Iris pigment epithelial cell (primary cell): ENCODE results near the gene RAP1GAP2.
"Not testable (repeated sequence)": the region's sequence is repeated elsewhere in the genome, so short reads cannot be mapped to it uniquely, and the experiment has no call there.

ENCODE experiments used
- DNase-seq: peaks from one replicate; pipeline ENCODE4 v3.0.0-alpha.2; 2011; ENCODE audit warnings: low read depth

The RAP1GAP2 gene

DNA sequence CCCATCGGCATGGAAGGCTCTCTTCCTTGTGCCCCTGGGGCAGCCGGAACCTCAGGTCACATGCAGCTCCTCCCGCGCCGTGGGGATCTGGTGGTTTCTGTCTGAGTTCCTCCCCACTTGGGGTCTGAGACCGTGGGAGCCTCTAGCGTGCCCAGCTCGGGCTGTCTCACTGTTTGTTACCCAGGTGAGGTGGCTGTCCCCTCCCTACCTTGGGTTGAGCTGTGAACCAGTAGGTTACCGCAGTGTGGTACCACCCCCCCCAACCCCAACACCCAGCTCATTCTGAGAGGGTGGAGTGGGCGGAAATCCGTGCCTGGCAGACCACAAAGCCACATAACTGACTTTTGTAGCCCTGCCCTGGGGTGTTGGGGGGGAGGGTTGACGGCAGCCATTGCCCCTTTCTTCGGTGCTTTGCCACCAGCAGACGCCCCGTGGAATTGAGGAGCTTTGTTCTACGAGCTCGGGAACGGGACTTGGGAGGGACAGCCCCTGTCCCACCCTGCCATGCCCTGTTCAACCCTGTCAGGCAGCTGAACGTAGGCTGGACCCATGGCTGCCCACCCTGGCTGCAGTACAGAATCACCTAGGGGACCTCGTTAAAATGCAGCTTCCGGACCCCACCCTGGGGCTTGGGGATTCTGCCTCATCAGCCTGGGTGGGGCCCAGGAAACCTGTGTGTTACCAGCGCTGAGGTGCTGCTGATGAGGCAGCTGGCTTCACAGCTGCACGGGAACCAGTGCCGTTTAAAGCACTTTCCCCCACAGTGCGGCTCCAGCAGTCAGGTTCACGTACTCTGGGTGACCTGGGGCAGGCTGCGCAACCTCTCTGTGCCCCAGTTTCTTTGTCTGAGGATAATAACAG, 18.5 kb downstream of the RAP1GAP2 start:
- no peak for DNase-seq

DNA sequence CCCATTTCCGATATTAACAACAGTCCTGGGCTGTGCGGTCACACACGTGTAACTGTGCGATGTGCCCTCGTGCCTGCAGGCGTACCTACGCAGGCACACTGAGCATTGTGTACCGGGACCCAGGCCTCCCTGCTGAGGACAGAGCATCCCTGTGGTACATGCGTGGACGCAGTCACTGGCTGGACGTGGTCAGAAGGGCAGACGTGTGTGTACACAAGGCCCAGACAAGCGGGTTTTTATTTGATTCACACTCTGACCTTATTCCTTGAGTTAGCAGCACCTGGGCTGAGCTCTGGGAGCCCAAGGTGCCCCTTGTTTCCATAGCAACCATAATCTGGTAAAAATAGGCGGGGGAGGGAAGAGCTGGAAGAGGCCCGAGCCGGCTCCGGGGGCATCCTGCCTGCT, 19.5 kb downstream of the RAP1GAP2 start:
- no peak for DNase-seq

DNA sequence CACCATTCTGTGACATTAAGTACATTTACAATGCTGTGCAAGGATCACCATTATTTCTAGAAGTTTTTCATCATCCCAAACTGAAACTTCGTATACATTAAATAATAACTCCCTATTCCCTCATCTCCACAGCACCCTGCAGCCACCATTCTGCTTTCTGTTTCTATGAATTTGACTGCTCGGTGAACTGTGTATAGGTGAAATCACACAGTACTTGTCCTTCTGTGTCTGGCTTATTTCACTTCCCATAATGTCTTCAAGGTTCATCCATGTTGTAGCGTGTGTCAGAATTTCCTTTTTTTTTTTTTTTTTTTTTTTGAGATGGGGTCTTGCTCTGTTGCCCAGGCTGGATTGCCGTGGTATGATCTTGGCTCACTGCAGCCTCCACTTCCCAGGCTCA, 20.4 kb downstream of the RAP1GAP2 start:
- no peak for DNase-seq

DNA sequence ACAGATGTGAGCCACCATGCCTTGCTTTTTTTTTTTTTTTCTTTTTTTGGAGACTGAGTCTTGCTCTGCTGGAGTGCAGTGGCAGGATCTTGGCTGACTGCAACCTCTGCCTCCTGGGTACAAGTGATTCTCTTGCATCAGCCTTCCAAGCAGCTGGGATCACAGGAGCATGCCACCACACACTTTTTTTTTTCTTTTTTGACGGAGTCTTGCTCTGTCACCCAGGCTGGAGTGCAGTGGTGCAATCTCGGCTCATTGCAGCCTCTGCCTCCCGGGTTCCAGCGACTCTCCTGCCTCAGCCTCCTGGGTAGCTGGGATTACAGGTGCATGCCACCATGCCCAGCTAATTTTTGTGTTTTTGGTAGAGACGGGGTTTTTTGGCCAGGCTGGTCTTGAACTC, 23.1 kb downstream of the RAP1GAP2 start:
- DNase-seq = not testable (repeated sequence)

DNA sequence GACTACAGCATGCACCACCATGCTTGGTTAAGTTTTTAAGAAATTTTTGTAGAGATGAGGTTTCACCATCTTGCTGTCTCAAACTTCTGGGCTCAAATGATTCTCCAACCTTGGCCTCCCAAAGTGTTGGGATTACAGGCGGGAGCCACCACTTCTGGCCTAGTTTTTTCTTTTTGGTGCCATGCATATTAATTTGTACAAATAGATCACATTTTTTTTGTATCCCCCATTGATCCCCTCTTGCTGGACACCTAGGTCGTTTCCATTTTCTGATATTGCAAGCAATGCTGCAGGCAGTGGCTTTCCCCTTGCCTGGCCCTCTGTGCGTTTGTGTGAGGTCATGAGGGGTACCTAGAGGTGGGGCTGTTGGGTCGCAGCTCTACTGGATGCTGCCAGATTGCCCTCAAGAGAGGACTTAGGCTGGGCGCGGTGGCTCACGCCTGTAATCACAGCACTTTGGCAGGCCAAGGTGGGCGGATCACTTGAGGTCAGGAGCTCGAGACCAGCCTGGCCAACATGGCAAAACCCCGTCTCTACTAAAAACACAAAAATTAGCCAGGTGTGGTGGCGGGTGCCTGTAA, 23.8 kb downstream of the RAP1GAP2 start:
- DNase-seq = no peak

DNA sequence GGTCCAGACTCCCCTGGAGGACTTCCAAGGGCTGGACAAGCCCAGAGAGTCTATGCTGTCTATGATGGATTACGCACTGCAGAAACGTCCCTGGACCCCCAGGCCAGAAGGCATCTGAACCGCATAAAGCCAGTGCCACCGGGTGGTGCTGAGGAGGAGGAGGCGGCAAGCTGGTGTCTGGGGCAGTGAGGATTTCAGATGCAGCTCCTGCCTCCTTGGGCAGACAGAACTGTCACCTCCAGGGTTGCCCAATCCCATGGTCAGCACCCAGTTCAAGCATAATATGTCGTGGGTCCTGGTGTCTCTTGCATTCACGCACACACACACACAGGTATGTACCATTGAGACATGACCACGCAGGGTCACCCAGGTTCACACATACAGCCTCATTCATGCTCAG, 25.6 kb downstream of the RAP1GAP2 start:
- DNase-seq = no peak

DNA sequence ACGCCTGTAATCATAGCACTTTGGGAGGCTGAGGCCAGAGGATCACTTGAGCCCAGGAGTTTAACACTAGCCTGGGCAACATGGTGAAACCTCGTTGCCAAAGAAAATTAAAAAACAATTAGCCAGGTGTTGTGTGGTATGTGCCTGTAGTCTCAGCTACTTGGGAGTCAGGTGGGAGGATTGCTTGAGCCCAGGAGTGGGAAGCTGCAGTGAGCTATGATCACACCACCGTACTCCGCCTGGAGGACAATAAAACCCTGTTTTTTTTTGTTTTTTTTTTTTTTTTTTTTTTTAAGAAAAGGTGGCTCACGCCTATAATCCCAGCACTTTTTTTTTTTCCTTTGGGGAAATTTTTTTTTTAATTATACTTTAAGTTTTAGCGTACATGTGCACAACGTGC, 26.1 kb downstream of the RAP1GAP2 start:
- DNase-seq = no peak

DNA sequence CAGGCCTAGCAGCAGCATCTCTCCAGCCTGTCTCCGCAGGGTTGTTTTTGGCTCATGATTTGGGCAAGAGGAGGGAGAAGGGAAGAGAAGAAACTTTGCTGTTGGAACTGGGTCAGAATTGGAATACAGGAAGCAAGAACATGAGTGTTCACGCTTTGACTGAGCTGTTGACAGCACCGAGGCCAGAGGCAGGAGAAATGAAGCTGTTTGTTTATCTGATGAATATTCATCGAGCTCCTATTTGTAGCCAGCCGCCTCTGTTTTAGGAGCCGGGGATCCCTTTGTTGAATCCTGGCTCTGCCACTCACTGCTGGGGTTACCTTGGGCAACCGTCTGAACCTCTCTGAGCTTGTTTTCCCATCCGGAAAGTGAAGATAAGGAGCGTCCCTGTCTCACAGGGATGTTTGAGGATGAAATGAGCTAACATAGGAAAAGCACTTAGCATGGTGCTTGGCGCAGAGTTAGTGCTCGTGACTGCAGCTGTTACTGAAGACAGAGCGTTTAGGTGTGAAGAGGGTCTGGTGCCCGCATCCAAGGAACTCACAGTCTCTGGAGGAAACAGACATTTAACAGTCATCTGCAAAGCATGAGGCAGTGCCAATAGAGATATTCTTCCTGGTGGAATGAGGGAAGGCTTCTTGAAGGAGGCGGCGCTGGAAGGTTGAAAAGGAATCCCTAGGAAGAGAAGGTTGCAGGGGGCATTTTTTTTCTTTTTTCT, 29.2 kb downstream of the RAP1GAP2 start:
- DNase-seq = no peak

DNA sequence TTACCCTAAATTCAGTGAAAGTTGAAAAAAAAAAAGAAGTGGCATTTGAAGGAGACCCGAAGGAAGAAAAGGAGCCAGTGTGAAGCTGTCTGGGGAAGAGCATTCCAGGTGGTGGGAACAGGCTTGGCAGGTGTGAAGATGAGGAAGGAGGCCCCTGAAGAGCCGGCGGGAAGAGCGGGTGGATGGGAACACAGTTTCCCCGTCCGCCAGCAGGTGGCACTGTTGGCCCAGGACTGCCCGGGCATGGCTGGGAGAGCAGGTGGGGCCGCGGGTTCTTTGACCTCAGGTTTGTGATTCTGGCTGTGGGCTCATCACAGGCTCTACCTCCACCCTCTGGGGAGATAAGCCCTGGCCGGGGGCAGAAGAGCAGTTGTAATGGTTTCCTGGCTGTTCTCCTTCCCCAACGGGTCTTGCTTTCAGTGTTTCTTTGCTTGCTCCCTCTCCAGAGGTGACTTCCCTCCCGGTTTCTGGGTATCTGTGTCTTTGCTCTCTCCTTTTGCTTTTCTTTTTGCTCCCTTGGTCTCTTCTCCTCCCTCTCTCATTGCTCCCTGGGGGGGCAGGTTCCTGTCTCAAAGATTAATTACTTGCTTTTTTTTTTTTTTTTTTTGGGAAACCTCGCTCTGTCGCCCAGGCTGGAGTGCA, 32.3 kb downstream of the RAP1GAP2 start:
- DNase-seq = peak; percentile 17

DNA sequence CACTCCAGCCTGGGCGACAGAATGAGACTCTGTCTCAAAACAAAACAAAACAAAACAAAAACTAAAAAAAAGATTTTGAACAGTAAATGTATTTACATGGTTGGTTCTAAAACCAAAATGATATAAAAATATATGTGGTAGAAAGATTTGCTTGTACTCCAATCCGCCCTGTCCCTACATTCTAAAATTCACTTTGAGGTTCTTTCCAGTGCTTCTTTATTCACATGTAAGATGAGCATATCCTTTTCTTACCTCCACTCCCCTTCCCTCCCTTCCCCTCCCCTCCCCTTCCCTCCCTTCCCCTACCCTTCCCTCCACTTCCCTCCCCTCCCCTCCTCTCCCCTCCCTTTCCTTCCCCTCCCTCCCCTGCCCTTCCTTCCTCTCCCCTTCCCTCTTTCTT, 34.4 kb downstream of the RAP1GAP2 start:
- DNase-seq = no peak

DNA sequence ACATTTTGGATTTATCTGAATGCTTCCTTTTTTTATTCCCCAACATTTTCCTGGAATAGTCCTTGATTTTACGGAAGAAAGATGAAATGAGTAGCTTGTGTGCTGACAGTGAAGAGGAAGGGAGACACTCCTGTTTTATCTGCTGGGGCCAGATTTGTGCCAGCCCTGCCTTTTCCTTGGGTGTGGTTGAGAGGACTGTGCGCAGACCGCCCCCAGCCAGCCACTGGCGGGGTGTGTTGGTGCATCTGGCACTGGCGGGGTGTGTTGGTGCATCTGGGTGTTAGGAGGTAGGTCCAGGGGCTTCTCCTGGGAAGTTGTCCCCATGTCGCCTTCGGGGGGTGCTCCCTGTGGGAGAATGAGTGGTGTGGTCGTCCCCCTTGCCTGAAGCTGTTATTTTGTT, 39.5 kb downstream of the RAP1GAP2 start:
- no peak for DNase-seq

DNA sequence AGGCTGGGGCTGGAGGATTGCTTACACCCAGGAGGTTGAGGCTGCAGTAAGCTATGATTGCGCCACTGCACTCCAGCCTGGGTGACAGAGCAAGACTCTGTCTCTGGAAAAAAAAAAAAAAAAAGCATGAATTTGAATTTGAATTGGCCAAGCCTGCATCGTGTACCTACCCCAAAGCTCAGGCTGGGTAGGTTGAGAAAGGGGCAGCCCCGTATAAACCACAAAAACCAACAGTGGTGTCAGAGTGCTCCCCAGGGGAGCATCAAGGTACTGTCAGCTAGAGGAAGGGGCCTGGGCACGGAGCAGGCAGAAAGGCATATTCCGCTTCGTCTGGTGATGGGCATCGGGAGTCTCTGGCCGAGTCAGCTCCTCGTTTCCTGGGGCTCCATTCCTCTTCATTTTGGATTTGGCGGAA, 40.9 kb downstream of the RAP1GAP2 start:
- DNase-seq = no peak

DNA sequence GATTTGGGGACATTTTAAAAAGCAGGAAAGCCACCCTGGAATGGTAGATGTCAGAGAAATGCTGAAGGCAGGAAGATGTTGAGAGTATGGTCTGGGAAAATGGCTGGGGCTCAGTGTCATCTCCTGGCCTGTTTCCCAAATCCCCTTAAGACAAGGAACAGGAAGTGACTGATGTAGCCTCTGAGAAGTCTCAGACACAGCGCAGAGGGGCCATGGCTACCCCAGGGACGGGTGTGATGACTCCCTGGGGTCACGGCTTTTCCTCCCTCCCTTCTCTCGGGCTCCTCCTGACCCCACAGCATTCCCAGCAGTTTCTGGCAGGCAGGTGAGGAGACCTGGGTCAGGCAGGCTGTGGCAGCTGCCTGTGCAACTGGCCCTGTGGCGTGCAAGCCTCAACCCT, 45.4 kb downstream of the RAP1GAP2 start:
- peak; percentile 12 for DNase-seq

DNA sequence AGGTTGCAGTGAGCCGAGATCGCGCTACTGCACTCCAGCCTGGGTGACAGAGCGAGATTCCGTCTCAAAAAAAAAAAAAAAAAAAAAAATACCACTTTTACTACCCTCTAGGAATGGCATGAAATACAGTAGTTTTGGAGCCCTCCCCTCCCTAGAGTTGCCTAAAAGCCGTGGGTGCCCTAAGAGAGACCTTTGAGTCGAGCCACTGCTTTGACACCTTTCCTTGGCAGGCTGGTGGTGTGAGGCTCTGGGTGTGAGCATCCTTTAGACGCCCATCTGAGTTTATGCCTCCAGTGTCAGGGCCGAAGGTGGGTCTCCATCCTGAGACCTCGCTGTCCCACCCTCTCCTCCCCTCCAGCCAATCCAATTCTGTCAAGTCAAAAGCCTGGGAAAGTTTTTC, 46.2 kb downstream of the RAP1GAP2 start:
- no peak for DNase-seq

DNA sequence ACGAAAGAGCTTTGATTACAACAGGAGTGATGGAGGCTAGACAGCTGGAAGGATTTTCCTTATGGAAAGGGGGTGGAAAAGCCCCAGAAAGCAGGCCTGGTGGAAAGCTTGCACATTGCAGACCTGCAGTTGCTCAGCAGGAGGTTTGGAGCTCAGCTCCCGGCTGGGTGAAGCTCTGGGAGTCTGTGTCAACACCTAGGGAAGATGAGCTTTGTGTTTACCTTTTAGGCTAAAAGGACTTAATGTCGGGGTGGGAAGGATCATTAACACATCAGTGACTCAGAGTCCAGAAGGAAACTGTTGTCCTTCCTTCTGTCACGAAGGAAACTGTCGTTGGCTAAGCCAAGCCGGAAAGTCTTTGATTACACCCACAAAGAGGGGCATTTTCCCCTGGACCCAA, 48.2 kb downstream of the RAP1GAP2 start:
- DNase-seq = no peak

DNA sequence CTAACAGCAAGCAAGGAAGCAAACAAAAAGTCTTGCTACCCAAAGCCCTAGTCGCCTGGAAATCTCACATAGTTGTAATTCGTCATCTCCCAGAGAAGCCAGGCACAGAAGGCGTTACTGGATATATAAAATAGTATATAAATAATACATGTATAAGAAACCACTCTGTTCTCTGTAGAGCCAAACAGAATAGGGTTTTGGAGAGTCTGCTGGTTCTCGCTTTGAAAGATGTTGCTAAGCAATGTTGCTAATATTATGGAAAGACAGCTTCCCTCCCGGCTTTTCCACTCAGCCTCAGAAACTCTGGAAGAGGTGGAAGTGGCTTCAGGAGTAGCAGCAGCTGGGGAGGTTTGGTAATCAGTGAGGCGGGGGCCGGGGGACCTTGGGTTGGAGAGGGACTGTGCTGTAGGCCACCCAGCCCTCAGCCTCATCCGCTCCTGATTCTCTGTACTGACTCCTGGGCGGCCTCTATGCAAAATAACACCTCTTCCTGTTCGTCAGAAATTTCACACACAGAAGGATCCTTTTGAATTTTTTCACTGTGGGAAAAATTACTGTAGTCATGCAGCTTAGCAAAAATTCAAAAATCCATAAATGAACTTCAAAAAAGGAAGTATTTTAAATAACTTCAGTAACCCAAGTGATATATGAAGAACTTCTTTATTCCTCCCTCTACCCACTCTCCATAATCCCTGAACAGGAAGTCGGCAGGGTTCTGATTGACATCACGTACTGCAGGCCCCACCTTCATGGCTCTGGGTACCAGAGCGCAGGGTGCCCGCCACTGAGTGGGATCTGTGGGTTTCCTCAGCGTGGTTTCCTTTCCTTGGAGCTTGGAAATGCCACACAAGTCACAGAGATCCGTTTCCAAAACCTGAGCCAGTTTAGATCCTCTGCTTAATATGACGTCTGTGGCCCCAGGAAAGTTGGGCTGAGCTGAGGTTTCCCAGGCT, 51.4 kb downstream of the RAP1GAP2 start:
- no peak for DNase-seq

DNA sequence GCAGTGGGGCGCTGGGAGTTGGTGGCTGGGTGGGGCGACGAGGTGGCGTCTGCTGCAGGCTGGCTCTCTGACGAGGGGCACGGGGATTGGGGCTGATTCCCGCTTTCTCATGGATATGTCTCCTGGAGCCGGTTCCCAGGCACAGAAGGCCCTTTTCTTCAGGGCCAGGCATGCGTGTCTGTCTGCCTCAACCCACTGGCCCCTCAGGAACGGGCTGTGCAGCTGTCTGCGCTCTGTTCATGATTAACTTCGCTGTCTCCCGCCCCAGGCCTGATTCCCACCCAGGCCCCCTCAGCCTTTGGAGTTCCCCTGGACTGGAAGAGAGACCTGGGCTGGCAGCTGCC, 53.1 kb downstream of the RAP1GAP2 start:
- DNase-seq = no peak

DNA sequence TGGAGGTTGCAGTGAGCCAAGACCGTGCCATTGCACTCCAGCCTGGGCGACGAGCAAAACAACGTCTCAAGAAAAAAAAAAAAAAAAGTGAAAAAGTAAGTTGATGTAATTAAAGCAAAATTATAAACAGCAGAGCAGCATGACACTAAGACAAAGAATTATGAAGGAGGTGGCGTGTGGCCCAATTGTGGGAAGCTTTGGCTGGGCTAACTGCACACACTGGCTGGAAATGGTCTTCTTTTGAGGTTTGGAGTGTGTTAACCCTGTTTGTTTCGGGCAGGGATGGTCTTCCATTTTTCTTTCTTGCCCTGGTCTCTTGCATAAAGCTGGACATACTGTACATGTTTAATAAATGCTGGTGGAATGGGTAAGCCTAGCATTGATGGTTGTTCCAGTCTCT, 54.8 kb downstream of the RAP1GAP2 start:
- DNase-seq = no peak

DNA sequence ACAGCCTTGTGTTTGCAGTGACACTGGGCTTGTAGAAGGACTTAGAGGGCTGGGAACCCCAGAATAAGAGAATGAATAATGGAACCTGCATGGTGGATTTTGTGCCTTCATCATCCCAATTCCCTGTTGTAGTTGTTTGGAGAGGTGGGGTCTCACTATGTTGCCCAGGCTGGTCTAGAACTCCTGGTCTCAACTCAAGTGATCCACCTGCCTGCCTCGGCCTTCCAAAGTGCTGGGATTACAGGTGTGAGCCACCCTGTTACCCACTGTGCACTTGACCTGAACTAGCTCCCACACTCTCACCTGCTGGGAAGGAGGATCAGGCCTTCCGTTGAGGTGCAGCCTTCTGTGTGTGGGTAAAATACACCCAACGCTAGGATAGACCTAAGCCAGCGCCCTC, 55.4 kb downstream of the RAP1GAP2 start:
- DNase-seq = no peak

DNA sequence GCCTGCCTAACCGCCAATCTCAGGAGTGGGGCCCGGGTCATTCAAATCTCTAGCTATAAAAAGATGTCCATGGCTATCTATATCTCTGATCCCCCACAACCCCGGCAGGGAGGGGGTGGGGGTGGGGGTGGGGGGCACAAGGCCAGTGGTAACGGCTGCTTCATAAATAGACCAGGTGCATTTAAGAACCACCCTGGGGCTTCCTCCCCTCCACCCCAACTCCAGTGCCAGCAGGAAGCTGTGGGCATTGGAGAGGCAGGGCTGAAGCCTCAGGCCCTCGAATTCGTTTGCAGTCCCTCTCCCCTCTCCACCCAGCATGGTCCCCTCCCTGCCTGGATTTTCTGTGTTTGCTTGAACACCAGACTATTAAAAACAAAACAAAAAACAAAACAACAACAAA, 56.0 kb downstream of the RAP1GAP2 start:
- DNase-seq = no peak

DNA sequence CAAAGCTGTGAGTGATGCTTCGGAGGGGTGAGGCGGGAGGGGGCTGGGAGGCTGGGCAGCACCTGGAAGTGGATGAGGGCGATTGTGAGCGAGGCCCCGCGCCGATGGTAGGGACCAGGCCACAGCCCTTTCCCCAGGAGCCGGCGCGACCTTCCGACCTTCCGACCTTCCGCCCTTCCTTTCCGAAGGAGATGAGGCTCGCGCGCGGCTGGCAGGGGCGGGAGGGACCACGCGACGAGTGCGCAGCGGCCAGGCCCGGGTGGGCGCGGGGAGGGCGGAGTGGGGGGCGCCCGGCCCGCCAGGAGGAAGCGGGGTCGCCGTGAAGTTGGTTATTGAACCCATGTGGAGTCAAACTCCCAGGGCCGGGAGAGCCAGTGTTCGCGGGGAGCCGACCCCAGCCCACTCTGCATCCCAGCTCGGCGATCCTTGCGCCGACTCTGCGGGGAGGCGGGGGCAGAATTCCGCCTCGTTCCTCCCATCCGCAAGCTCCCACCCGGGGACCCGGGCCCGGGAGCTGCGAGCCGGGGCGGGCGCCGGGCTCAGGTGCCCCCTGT, 56.6 kb downstream of the RAP1GAP2 start:
- DNase-seq = no peak
